Mesodermal cell (in vitro differentiated cells): ENCODE measurements around the gene GPX4.
A peak's percentile ranks its signal among the peaks of the same experiment; 100 is the strongest.

Source experiments
- H3K27ac ChIP-seq: 2 replicates; pipeline ENCODE4 v1.7.0; 2013; ENCODE audit warnings: mild to moderate bottlenecking, low read depth, low read length, moderate library complexity; ENCODE audit not compliant: severe bottlenecking
- H3K36me3 ChIP-seq: 2 replicates; pipeline ENCODE4 v1.7.1; 2013; ENCODE audit warnings: mild to moderate bottlenecking, low read length, moderate library complexity; ENCODE audit not compliant: control insufficient read depth, insufficient read depth
- H3K4me1 ChIP-seq: one replicate; pipeline ENCODE4 v1.7.1; 2013; ENCODE audit warnings: mild to moderate bottlenecking, low read length; ENCODE audit not compliant: insufficient read depth, control insufficient read depth, poor library complexity, severe bottlenecking
- H3K4me3 ChIP-seq: 2 replicates; pipeline ENCODE4 v1.7.0; 2013; ENCODE audit warnings: low read length, control low read depth, mild to moderate bottlenecking; ENCODE audit not compliant: insufficient read depth, poor library complexity, severe bottlenecking; ENCODE audit errors: extremely low read depth
- H3K9me3 ChIP-seq: 2 replicates; pipeline ENCODE4 v1.7.1; 2013; ENCODE audit warnings: mild to moderate bottlenecking, low read length, moderate library complexity; ENCODE audit not compliant: control insufficient read depth
- WGBS, 2 experiments: methylation state at CpG; one replicate each; pipeline ENCODE4 v1.1.5; 2013; ENCODE audit warnings: missing lambda C conversion rate in 2 of 2; ENCODE audit not compliant: insufficient coverage in 2 of 2; 5-methylcytosine and 5-hydroxymethylcytosine counted together

The GPX4 gene

DNA sequence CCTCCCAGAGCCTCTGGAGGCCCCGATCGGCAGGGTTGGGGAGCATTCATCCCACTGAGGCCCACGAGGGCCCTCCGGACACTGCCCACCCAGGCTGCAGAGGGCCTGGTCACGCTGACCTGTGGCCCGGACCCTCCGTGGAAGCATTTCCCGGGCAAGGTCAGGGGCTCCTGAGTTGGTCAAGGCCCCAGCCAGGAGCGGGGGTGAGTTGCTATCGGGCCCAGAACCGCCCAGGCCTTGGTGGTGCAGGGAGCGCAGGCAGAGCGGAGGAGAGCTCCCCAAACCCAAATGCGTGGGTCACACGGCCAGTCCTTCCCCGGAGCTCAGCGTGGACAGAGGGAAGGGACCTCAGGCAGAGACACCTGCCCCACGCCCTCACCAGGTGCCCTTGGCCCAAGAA is 25.7 kb downstream of the GPX4 start:
- WGBS, 2 experiments = 95 to 97% methylated on average over 16 to 17 of the region's 18 CpGs
- H3K36me3 ChIP-seq = peaks cover 63% of the 10 kb centered on the region
- H3K9me3 ChIP-seq = no peaks in the 10 kb centered on the region
- no peak overlapping the region for H3K4me3 ChIP-seq
- H3K4me1 ChIP-seq = peaks cover 13% of the 10 kb centered on the region
- H3K27ac ChIP-seq = no peak overlapping the region

DNA sequence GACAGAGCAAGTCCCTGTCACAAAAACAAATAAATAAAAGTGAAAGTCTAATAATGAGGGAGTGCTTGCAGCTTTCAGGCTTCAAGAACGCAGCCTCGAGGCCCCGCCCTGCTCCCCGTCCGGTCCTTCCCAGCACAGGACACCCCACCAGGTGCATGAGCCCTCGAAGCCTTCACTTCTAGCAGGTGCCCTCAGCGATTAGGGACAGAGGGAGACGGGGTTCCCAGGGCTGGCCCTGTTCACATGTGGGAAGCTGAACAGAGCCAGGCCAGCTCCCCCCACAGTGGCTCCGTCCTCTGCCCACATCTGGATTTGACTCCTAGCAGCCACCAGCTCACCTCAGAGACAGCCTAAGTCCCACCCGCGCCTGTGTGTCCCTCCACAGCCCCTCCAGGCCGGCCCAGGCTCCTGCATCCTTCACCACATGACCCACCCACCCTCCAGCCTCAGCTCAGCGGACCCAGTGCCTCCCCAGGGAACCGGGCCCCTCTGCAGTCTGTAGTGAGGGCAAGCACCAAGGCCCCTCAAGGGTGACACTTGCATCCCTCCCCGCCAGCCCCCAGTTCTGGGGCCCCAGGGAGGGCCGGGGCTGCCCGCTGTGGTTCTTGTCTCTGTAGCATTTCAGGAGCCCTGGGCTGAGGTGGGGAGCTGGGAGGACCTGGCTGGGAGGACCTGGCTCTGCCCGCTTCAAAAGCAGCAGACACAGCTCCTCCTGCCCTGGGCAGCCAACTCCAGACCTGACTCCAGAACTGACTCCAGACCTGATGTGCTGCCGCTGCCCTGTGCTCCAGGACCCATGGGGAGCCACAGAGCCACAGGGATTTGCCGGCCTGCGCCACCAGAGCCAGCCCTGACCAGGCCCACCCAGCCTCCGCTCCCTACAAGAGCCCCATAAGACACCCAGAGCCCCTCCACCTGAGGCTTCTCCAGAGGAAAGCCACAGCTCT is 27.2 kb downstream of the GPX4 start:
- H3K36me3 ChIP-seq = peaks cover 50% of the 10 kb centered on the region
- WGBS, 2 experiments = 90 to 91% methylated on average over 11 to 16 of the region's 22 CpGs

DNA sequence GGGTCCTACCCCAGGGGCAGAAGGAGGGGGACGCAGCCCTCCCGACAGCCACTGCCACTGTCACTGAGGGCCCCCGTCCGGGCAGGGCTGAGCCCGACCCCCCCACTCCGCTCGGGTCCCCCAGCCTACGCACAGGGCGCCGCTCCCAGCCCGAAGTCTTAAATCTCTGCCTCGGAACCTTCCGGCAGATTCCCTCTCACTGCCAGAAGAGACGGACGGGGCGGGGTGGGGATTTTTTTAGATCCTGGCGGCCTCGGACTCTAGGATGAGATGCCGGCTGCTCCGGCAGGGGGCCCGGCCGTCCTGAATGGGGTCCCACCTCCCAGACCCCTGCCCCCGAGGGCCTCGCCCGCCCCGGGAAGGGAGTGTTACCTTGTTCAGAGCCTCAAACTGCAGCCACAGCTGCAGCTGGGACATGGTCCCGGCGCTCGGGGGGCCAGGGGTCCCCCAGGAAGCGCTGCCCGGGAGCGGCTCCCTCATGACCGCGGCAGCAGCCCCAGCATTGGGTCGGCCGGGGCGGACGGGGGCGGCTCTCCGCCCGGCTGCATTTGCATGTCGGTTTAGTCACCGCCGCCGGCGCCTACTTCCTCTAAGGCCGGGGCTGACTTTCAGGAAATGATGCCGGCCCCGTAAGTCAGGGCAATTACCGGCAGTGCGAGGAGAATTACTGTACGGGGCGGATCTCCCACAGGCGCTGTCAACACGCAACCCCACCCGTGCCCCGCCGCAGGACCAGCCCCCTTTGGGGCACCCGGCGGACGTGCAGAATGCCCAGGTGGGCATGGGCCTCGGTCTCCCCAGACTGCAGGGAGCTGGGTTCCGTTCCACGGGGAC is 28.1 kb downstream of the GPX4 start:
- Histone ChIP-seq H3K27ac (peak overlapping the region; percentile 83), H3K9me3 (no peaks in the 10 kb centered on the region), H3K36me3 (peaks cover 47% of the 10 kb centered on the region), H3K4me3 (peak overlapping the region; percentile 59), H3K4me1 (peaks cover 13% of the 10 kb centered on the region)
- 9% methylated on average over 51 to 56 of the region's 64 CpGs for WGBS, 2 experiments

More for the DNA sequence above, 27.2 kb downstream of the GPX4 start:
- peaks cover 13% of the 10 kb centered on the region for H3K4me1 ChIP-seq
- H3K27ac ChIP-seq = peak overlapping the region; percentile 83
- peak overlapping the region; percentile 59 for H3K4me3 ChIP-seq
- no peaks in the 10 kb centered on the region for H3K9me3 ChIP-seq

DNA sequence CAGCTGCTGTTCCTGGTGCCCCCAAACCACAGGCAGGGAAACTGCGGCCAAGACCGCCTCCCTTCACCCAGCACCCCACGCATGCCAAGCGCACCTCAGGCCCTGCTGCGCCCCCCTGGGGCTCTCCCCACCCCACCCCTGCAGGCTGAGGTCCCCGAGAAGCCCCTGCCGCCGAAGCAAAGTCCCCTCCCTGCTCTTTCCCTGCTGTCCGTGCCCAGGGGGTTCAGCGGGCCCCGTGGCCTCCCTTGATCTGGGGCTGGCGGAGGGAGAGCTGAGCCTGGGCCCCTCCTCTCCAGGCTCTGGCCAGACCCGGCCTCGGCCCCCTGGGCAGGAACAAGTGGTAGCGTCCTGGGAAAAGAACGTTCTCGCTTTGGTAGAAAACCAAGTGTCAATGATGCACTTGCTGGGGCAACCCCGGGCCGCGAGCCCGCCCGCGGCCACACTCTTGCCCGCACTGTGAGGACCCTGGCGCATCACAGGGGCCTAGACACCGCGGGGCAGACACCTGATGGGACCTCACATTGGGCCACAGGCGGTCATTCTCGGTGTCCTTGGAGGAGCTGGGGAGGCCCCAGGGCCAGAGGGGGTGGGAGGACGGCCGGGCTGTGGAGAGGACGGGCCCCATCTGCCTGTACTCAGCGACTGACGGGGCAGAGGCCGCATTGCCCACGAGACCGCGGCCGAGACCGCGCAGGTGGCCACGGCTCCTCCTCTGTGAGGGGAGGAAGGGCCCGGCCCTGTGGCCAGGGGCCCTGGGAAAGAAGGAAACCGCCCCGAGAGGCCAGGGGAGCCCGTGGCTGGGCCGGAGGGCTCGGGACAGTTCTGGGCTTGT is 29.0 kb downstream of the GPX4 start:
- Histone ChIP-seq H3K9me3 (no peaks in the 10 kb centered on the region), H3K36me3 (peaks cover 38% of the 10 kb centered on the region), H3K27ac (peak overlapping the region; percentile 83), H3K4me3 (peak overlapping the region; percentile 59), H3K4me1 (peaks cover 13% of the 10 kb centered on the region)
- WGBS, 2 experiments = 77 to 80% methylated on average over 39 to 48 of the region's 48 CpGs

DNA sequence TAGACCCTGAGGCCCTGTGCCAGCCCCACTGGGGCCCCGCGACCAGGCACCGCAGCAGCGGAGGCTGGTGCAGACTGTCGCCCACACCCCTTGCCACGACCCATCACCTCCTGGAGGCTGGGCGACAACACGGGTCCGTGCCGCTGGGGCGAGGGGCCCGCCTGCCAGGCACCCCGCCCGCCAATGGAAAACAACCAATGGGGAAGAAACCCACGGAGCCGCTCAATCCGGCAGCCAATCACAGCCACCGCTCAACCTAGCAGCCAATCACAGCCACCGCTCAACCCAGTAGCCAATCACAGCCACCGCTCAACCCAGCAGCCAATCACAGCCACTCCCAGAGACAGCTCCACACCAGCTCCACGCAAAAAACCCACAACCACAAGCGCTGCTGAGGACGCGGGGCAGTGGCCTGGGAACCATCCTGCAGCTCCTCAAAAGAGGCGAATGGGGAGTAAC is 29.7 kb downstream of the GPX4 start:
- H3K4me3 ChIP-seq = no peak overlapping the region
- peaks cover 31% of the 10 kb centered on the region for H3K36me3 ChIP-seq
- WGBS, 2 experiments = 95 to 98% methylated on average over 18 to 23 of the region's 25 CpGs
- no peak overlapping the region for H3K27ac ChIP-seq
- H3K4me1 ChIP-seq = peaks cover 13% of the 10 kb centered on the region
- no peaks in the 10 kb centered on the region for H3K9me3 ChIP-seq

DNA sequence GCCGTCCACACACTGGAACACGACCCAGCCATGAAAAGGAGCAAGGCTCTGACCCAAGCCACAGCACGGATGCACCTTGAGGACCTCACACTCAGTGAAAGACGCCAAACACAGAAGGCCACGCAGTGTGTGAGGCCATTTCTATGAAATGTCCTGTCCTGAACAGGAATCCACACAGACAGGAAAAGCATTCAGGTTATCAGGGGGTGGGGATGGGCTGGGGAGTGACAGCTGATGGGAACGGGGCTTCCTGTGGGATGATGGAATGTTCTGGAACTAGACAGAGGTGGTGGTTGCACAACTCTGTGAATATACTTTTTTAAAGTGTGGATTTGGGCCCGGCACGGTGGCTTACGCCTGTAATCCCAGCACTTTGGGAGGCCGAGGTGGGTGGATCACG is 30.6 kb downstream of the GPX4 start:
- WGBS, 2 experiments = 95 to 97% methylated on average over 6 of the region's 11 CpGs
- Histone ChIP-seq H3K27ac (no peak overlapping the region), H3K4me3 (no peak overlapping the region), H3K4me1 (peaks cover 13% of the 10 kb centered on the region), H3K36me3 (peaks cover 25% of the 10 kb centered on the region), H3K9me3 (no peaks in the 10 kb centered on the region)

DNA sequence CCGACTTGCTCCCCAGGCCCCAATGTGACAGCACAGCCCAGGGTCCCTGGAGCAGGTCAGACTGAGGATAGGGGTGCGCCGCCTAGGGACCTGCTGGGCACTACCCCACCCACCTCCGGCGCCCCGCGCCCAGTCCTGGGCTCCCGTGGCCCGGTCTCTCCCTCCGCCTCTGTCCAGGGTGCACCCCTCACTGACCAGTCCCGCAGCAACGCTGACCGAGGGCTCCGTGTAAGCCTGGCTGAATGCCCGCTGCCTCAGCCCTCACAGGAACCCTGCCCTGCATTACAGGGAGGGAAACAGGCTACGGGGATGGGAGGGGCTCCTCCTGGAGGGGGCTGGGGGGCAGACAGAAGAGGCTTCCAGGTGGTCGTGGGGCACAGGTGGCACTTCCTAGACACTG is 31.7 kb downstream of the GPX4 start:
- no peaks in the 10 kb centered on the region for H3K9me3 ChIP-seq
- H3K4me1 ChIP-seq = peaks cover 13% of the 10 kb centered on the region
- peaks cover 22% of the 10 kb centered on the region for H3K36me3 ChIP-seq
- no peak overlapping the region for H3K4me3 ChIP-seq
- 96 to 97% methylated on average over 16 to 17 of the region's 17 CpGs for WGBS, 2 experiments
- no peak overlapping the region for H3K27ac ChIP-seq

DNA sequence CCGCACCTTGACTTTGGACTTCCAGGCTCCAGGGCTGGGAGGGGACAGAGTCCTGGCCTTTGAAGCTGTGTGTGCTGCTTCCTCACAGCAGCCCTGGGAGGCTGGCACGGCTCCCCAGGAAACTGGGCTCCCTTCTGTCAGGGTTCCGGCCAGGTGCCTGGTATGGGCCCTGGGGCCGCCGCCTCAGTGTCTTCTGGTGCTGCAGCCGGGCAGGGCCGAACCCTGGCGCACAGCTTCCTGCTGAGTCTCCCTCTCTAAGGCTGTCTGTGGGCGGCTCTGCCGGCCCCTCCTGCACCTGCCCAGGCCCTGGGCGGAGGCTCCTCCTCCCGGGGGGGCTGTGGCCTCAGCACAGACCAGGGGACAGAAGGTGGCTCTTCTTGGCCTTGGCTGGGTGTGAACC is 32.4 kb downstream of the GPX4 start:
- 84 to 86% methylated on average over 11 to 12 of the region's 12 CpGs for WGBS, 2 experiments
- Histone ChIP-seq H3K4me1 (peaks cover 13% of the 10 kb centered on the region), H3K4me3 (no peak overlapping the region), H3K36me3 (peaks cover 22% of the 10 kb centered on the region), H3K27ac (no peak overlapping the region), H3K9me3 (no peaks in the 10 kb centered on the region)

DNA sequence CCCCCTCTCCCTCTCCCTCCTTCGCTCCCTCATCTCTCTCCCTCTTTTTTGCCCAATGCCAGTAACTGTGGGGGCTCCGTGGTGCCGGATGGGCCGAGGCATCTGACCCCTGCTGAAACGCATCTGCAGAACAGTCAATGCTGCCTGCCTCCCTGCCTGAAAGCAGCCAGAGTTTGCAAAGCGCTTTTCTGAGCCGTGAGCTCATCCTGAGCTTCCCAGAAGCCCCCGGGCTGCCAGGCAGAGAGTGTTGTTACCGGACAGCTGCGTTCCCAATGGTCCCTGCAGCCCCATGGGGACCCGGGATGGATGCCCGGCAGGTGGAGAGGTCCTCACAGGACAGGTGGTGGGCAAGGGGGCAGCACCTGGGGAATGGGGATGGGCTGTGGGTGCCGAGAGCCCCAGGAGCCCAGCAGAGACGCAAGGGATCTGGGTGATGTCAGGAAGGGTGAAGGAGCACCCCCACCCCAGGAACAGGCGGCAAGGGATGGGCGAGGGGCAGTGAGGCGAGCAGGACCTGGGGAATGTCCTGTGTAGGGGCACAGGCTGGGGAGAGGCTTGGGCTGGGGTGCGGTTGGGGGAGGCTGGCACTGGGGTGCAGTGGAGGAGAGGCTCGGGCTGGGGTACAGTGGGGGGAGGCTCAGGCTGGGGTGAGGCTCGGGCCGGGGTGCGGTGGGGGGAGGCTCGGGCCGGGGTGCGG is 33.0 kb downstream of the GPX4 start:
- no peak overlapping the region for H3K4me3 ChIP-seq
- H3K9me3 ChIP-seq = no peaks in the 10 kb centered on the region
- peaks cover 10% of the 10 kb centered on the region for H3K4me1 ChIP-seq
- H3K36me3 ChIP-seq = peaks cover 23% of the 10 kb centered on the region
- 82 to 85% methylated on average over 13 to 18 of the region's 25 CpGs for WGBS, 2 experiments
- H3K27ac ChIP-seq = no peak overlapping the region
